A549 (cell line): ENCODE measurements around the gene APC.

Experiments
- ESRRA ChIP-seq: fragments of 150-350 bp; IDR thresholded peaks from 2 replicates; pipeline ENCODE4 v1.6.1; 2014; ENCODE audit warnings: mild to moderate bottlenecking, low read length, borderline replicate concordance
- HDAC2 ChIP-seq: fragments of 200-600 bp; sonication (generic); IDR thresholded peaks from 2 replicates; pipeline ENCODE4 v1.6.1; 2016
- MAFK ChIP-seq: fragments of 450-650 bp; IDR thresholded peaks from 2 replicates; pipeline ENCODE4 v1.6.1; 2014; ENCODE audit not compliant: partially characterized antibody
- POLR2A ChIP-seq: IDR thresholded peaks from 2 replicates; pipeline ENCODE4 v1.6.1; 2012; ENCODE audit warnings: mild to moderate bottlenecking, low read length
- RAD21 ChIP-seq, 2 experiments: fragments of >200 bp in 1 of 2; sonication (Bioruptor Twin) in 1 of 2; formaldehyde crosslinking in 1 of 2; IDR thresholded peaks in 1 of 2; conservative IDR thresholded peaks in 1 of 2; 2 replicates in 1 of 2; 3 replicates in 1 of 2; pipeline ENCODE4 v1.6.1; 2012 to 2018; ENCODE audit warnings: inconsistent platforms in 1 of 2
- RFX5 ChIP-seq: fragments of 450-650 bp; IDR thresholded peaks from 2 replicates; pipeline ENCODE4 v1.7.1; 2014; ENCODE audit warnings: antibody characterized with exemption, mild to moderate bottlenecking, moderate library complexity
- RNF2 ChIP-seq: fragments of 200-600 bp; sonication (generic); IDR thresholded peaks from 2 replicates; pipeline ENCODE4 v1.6.1; 2016; ENCODE audit warnings: low read depth, mild to moderate bottlenecking, antibody characterized with exemption, moderate library complexity, borderline replicate concordance
- TF ChIP-seq, protein P1 (sequence below): fragments of >200 bp; sonication (Bioruptor Twin); formaldehyde crosslinking; IDR thresholded peaks from 3 replicates; pipeline ENCODE4 v1.5.1; 2016
- TF ChIP-seq, protein P2 (sequence below): fragments of 250-450 bp; sonication (Bioruptor Pico); IDR thresholded peaks from 2 replicates; pipeline ENCODE4 v1.5.0; 2021; ENCODE audit warnings: mild to moderate bottlenecking, moderate library complexity, borderline replicate concordance
- TF ChIP-seq, protein P3 (sequence below): fragments of 450-650 bp; IDR thresholded peaks from 2 replicates; pipeline ENCODE4 v1.6.1; 2014; ENCODE audit warnings: antibody characterized with exemption
- TF ChIP-seq, protein P4 (sequence below): IDR thresholded peaks from 2 replicates; pipeline ENCODE4 v1.6.1; 2012

DNA sequence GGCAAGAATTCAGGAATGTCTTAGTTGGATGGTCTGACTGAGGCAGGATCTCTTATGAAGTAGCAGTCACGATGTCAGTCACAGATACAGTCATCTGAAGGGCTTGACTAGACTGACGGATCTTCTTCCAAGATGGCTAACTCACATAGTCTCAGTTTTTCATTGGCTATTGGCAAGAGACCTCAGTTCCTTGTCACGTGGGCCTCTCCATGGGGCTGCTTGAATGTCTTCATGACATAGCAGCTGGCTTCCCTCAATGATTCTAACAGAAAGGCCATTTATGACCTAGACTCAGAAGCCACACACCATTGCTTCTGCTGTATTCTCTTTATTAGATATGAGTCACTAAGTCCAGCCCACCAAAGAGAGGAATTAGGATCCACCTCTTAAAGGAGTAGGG is 4.7 kb downstream of the APC start:
- no peak for TF ChIP-seq RNF2
- TF ChIP-seq, protein P1, sequence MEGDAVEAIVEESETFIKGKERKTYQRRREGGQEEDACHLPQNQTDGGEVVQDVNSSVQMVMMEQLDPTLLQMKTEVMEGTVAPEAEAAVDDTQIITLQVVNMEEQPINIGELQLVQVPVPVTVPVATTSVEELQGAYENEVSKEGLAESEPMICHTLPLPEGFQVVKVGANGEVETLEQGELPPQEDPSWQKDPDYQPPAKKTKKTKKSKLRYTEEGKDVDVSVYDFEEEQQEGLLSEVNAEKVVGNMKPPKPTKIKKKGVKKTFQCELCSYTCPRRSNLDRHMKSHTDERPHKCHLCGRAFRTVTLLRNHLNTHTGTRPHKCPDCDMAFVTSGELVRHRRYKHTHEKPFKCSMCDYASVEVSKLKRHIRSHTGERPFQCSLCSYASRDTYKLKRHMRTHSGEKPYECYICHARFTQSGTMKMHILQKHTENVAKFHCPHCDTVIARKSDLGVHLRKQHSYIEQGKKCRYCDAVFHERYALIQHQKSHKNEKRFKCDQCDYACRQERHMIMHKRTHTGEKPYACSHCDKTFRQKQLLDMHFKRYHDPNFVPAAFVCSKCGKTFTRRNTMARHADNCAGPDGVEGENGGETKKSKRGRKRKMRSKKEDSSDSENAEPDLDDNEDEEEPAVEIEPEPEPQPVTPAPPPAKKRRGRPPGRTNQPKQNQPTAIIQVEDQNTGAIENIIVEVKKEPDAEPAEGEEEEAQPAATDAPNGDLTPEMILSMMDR: no peak
- no peak for TF ChIP-seq RFX5
- no peak for TF ChIP-seq POLR2A
- TF ChIP-seq, protein P2, sequence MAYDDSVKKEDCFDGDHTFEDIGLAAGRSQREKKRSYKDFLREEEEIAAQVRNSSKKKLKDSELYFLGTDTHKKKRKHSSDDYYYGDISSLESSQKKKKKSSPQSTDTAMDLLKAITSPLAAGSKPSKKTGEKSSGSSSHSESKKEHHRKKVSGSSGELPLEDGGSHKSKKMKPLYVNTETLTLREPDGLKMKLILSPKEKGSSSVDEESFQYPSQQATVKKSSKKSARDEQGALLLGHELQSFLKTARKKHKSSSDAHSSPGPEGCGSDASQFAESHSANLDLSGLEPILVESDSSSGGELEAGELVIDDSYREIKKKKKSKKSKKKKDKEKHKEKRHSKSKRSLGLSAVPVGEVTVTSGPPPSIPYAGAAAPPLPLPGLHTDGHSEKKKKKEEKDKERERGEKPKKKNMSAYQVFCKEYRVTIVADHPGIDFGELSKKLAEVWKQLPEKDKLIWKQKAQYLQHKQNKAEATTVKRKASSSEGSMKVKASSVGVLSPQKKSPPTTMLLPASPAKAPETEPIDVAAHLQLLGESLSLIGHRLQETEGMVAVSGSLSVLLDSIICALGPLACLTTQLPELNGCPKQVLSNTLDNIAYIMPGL (CRISPR knock-in tag): no peak
- TF ChIP-seq MAFK: no peak
- TF ChIP-seq, protein P3, sequence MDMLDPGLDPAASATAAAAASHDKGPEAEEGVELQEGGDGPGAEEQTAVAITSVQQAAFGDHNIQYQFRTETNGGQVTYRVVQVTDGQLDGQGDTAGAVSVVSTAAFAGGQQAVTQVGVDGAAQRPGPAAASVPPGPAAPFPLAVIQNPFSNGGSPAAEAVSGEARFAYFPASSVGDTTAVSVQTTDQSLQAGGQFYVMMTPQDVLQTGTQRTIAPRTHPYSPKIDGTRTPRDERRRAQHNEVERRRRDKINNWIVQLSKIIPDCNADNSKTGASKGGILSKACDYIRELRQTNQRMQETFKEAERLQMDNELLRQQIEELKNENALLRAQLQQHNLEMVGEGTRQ: no peak
- no peak for TF ChIP-seq HDAC2
- TF ChIP-seq ESRRA: no peak
- TF ChIP-seq, protein P4, sequence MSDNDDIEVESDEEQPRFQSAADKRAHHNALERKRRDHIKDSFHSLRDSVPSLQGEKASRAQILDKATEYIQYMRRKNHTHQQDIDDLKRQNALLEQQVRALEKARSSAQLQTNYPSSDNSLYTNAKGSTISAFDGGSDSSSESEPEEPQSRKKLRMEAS: no peak
- TF ChIP-seq RAD21 (conservative IDR thresholded peaks at IDR 0.05 in 1 of 2, IDR thresholded peaks at IDR 0.05 in 1 of 2): no peak
